ENCODE results near the gene LILRB1. TPM values are rescaled to one million over a fixed set of nuclear protein-coding genes. Genes with fewer than 3 reads are reported as not detected.
A peak's percentile ranks its signal among the peaks of the same experiment; 100 is the strongest.
"Not testable (repeated sequence)": the region's sequence is repeated elsewhere in the genome, so short reads cannot be mapped to it uniquely, and the experiment has no call there.

The LILRB1 gene
- total RNA-seq (not detected), polyA plus RNA-seq (under 1 TPM in 2 of 4 donors, not detected in 2; 0.10 to 0.14 TPM)

DNA sequence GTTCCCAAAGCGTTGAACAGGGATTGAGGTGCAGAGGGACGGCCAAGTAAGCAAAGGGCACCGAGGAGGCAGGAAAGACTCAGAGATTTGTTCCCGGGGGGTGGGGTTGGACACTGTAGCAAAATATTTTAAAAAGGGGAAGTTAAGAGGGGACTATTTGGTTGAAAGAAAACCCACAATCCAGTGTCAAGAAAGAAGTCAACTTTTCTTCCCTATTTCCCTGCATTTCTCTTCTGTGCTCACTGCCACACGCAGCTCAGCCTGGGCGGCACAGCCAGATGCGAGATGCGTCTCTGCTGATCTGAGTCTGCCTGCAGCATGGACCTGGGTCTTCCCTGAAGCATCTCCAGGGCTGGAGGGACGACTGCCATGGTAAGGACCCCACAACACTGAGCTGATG lies at the start of gene LILRB1:
Gene LILRB1 (plus strand): TSS at position 223 of the 400 bp plus-strand sequence. CDS start 590 bp downstream, outside the sequence.
- peaks cover 13% of the 10 kb centered on the region for H3K27me3 Mint-ChIP-seq
- not testable (repeated sequence) for DNase-seq; H3K36me3 ChIP-seq (ENCODE audit: control insufficient read depth, insufficient read depth, low read length); H3K36me3 Mint-ChIP-seq; ATAC-seq (ENCODE audit: low read depth in 2 of 2); H3K9me3 ChIP-seq (ENCODE audit: control insufficient read depth in 2 of 2, low read length in 2 of 2); H3K4me3 Mint-ChIP-seq; H3K4me3 ChIP-seq (ENCODE audit: low read depth, low read length); H3K27me3 ChIP-seq (ENCODE audit: control insufficient read depth, insufficient read depth, low read length); H3K4me1 ChIP-seq (ENCODE audit: control insufficient read depth, insufficient read depth, low read length, poor library complexity, severe bottlenecking); H3K9me3 Mint-ChIP-seq; H3K4me1 Mint-ChIP-seq; H3K27ac ChIP-seq (ENCODE audit: insufficient read depth, low read length, poor library complexity, severe bottlenecking)
- H3K27ac Mint-ChIP-seq = peak within 1 kb of the TSS in 1 of 3 donors; percentile 49

- H3K4me3 Mint-ChIP-seq = no peak overlapping the region
- H3K36me3 Mint-ChIP-seq = peaks cover 8% of the 10 kb centered on the region
- DNase-seq = no peak
- H3K9me3 Mint-ChIP-seq = peaks cover 0 to 15% (median 2%) of the 10 kb centered on the region in 7 donors
- peaks cover 13% of the 10 kb centered on the region for H3K27me3 Mint-ChIP-seq
- no peaks in the 10 kb centered on the region for H3K36me3 ChIP-seq (ENCODE audit: control insufficient read depth, insufficient read depth, low read length)
- no peak overlapping the region for H3K27ac ChIP-seq (ENCODE audit: insufficient read depth, low read length, poor library complexity, severe bottlenecking)
- no peak for ATAC-seq (ENCODE audit: low read depth in 2 of 2)
- peaks cover 4 to 7% of the 10 kb centered on the region in 2 experiments for H3K9me3 ChIP-seq (ENCODE audit: control insufficient read depth in 2 of 2, low read length in 2 of 2)
- no peaks in the 10 kb centered on the region for H3K4me1 Mint-ChIP-seq
- H3K4me1 ChIP-seq (ENCODE audit: control insufficient read depth, insufficient read depth, low read length, poor library complexity, severe bottlenecking) = no peaks in the 10 kb centered on the region
- peaks cover 3% of the 10 kb centered on the region for H3K27me3 ChIP-seq (ENCODE audit: control insufficient read depth, insufficient read depth, low read length)
- H3K4me3 ChIP-seq (ENCODE audit: low read depth, low read length) = no peak overlapping the region
- H3K27ac Mint-ChIP-seq = peak overlapping the region in 1 of 3 donors; percentile 76
These were observed 43.9 kb upstream of the LILRB1 start for GRCh38 chr19:54586397-54586796.

GRCh38 chr19:54587026-54587425 lies 43.3 kb upstream of the LILRB1 start:
- Mint-ChIP-seq H3K27ac (no peak overlapping the region), H3K27me3 (peaks cover 16% of the 10 kb centered on the region), H3K9me3 (peaks cover 0 to 14% (median 2%) of the 10 kb centered on the region in 7 donors), H3K36me3 (peaks cover 8% of the 10 kb centered on the region), H3K4me3 (no peak overlapping the region), H3K4me1 (no peaks in the 10 kb centered on the region)
- H3K9me3 ChIP-seq (ENCODE audit: control insufficient read depth in 2 of 2, low read length in 2 of 2) = peaks cover 4 to 7% of the 10 kb centered on the region in 2 experiments
- no peaks in the 10 kb centered on the region for H3K36me3 ChIP-seq (ENCODE audit: control insufficient read depth, insufficient read depth, low read length)
- H3K27ac ChIP-seq (ENCODE audit: insufficient read depth, low read length, poor library complexity, severe bottlenecking) = no peak overlapping the region
- H3K4me1 ChIP-seq (ENCODE audit: control insufficient read depth, insufficient read depth, low read length, poor library complexity, severe bottlenecking) = no peaks in the 10 kb centered on the region
- H3K27me3 ChIP-seq (ENCODE audit: control insufficient read depth, insufficient read depth, low read length) = peaks cover 3% of the 10 kb centered on the region
- DNase-seq = no peak
- no peak overlapping the region for H3K4me3 ChIP-seq (ENCODE audit: low read depth, low read length)
- no peak for ATAC-seq (ENCODE audit: low read depth in 2 of 2)

DNA sequence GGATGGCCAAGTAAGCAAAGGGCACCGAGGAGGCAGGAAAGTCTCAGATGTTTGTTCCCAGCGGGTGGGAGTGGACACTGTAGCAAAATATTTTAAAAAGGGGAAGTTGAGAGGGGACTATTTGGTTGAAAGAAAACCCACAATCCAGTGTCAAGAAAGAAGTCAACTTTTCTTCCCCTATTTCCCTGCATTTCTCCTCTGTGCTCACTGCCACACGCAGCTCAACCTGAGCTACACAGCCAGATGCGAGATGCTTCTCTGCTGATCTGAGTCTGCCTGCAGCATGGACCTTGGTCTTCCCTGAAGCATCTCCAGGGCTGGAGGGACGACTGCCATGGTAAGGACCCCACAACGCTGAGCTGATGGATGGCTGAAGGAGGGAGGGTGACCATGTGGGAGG lies 36.8 kb upstream of the LILRB1 start, which contains the start of gene LILRA1:
Gene LILRA1 (plus strand): TSS at position 188 of the 400 bp plus-strand sequence. CDS start 613 bp downstream, outside the sequence.
- H3K9me3 ChIP-seq (ENCODE audit: control insufficient read depth in 2 of 2, low read length in 2 of 2); ATAC-seq (ENCODE audit: low read depth in 2 of 2); H3K4me1 ChIP-seq (ENCODE audit: control insufficient read depth, insufficient read depth, low read length, poor library complexity, severe bottlenecking); H3K4me3 ChIP-seq (ENCODE audit: low read depth, low read length); H3K27ac ChIP-seq (ENCODE audit: insufficient read depth, low read length, poor library complexity, severe bottlenecking); DNase-seq; H3K36me3 ChIP-seq (ENCODE audit: control insufficient read depth, insufficient read depth, low read length); H3K27me3 ChIP-seq (ENCODE audit: control insufficient read depth, insufficient read depth, low read length); H3K9me3 Mint-ChIP-seq; H3K4me1 Mint-ChIP-seq; H3K27ac Mint-ChIP-seq; H3K36me3 Mint-ChIP-seq: not testable (repeated sequence)
- peaks cover 15% of the 10 kb centered on the region for H3K27me3 Mint-ChIP-seq
- peak within 1 kb of the TSS in 1 of 4 donors; percentile 43 for H3K4me3 Mint-ChIP-seq

- not testable (repeated sequence) for H3K4me3 ChIP-seq (ENCODE audit: low read depth, low read length)
These were observed 36.2 kb upstream of the LILRB1 start for GRCh38 chr19:54593931-54594626.

DNA sequence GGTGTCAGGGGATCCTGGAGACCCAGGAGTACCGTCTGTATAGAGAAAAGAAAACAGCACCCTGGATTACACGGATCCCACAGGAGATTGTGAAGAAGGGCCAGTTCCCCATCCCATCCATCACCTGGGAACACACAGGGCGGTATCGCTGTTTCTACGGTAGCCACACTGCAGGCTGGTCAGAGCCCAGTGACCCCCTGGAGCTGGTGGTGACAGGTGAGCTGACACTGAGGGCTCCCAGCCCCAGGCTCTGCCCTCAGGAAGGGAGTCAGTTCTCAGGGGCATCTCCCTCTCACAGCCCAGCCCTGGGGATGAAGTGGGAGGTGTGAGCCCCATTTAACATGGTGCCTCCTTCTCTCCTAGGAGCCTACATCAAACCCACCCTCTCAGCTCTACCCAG lies 35.5 kb upstream of the LILRB1 start:
- H3K9me3 Mint-ChIP-seq = peaks cover 0 to 8% (median 0%) of the 10 kb centered on the region in 7 donors
- H3K4me3 ChIP-seq (ENCODE audit: low read depth, low read length) = no peak overlapping the region
- H3K9me3 ChIP-seq (ENCODE audit: control insufficient read depth in 2 of 2, low read length in 2 of 2) = peaks cover 4 to 7% of the 10 kb centered on the region in 2 experiments
- no peaks in the 10 kb centered on the region for H3K36me3 ChIP-seq (ENCODE audit: control insufficient read depth, insufficient read depth, low read length)
- peaks cover 17% of the 10 kb centered on the region for H3K27me3 Mint-ChIP-seq
- H3K4me1 Mint-ChIP-seq = no peaks in the 10 kb centered on the region
- H3K27me3 ChIP-seq (ENCODE audit: control insufficient read depth, insufficient read depth, low read length) = no peaks in the 10 kb centered on the region
- ATAC-seq (ENCODE audit: low read depth in 2 of 2) = no peak
- H3K36me3 Mint-ChIP-seq = no peaks in the 10 kb centered on the region
- H3K27ac ChIP-seq (ENCODE audit: insufficient read depth, low read length, poor library complexity, severe bottlenecking) = no peak overlapping the region
- DNase-seq = no peak
- H3K27ac Mint-ChIP-seq = no peak overlapping the region
- no peak overlapping the region for H3K4me3 Mint-ChIP-seq
- H3K4me1 ChIP-seq (ENCODE audit: control insufficient read depth, insufficient read depth, low read length, poor library complexity, severe bottlenecking) = no peaks in the 10 kb centered on the region

More at GRCh38 chr19:54593931-54594626, 36.2 kb upstream of the LILRB1 start:
- not testable (repeated sequence) for H3K27ac ChIP-seq (ENCODE audit: insufficient read depth, low read length, poor library complexity, severe bottlenecking); H3K9me3 ChIP-seq (ENCODE audit: control insufficient read depth in 2 of 2, low read length in 2 of 2); H3K4me3 Mint-ChIP-seq; H3K36me3 Mint-ChIP-seq; H3K4me1 Mint-ChIP-seq; H3K27me3 ChIP-seq (ENCODE audit: control insufficient read depth, insufficient read depth, low read length); ATAC-seq (ENCODE audit: low read depth in 2 of 2); H3K4me1 ChIP-seq (ENCODE audit: control insufficient read depth, insufficient read depth, low read length, poor library complexity, severe bottlenecking); H3K36me3 ChIP-seq (ENCODE audit: control insufficient read depth, insufficient read depth, low read length); H3K9me3 Mint-ChIP-seq; H3K27ac Mint-ChIP-seq; DNase-seq
- H3K27me3 Mint-ChIP-seq = peaks cover 15% of the 10 kb centered on the region

- H3K9me3 ChIP-seq (ENCODE audit: control insufficient read depth in 2 of 2, low read length in 2 of 2); ATAC-seq (ENCODE audit: low read depth in 2 of 2); H3K27ac Mint-ChIP-seq; H3K36me3 Mint-ChIP-seq; H3K27me3 ChIP-seq (ENCODE audit: control insufficient read depth, insufficient read depth, low read length); H3K27ac ChIP-seq (ENCODE audit: insufficient read depth, low read length, poor library complexity, severe bottlenecking); H3K4me1 Mint-ChIP-seq; H3K9me3 Mint-ChIP-seq; H3K4me3 Mint-ChIP-seq; H3K36me3 ChIP-seq (ENCODE audit: control insufficient read depth, insufficient read depth, low read length); DNase-seq; H3K4me1 ChIP-seq (ENCODE audit: control insufficient read depth, insufficient read depth, low read length, poor library complexity, severe bottlenecking); H3K4me3 ChIP-seq (ENCODE audit: low read depth, low read length): not testable (repeated sequence)
- peaks cover 20% of the 10 kb centered on the region for H3K27me3 Mint-ChIP-seq
These were observed 34.4 kb upstream of the LILRB1 start for GRCh38 chr19:54595680-54596436.
